SK-N-SH (cell line): Measurements from ENCODE around the gene RAD51B. TPM values are rescaled to one million over a fixed set of nuclear protein-coding genes. Genes with fewer than 3 reads are reported as not detected.

Source experiments
- CTCF ChIA-PET: fragments of 300-600, 350-600 bp; formaldehyde crosslinking; extraction: SDS; loops from one replicate; lab custom pipeline; 2021; lab: Yijun Ruan, JAX
- POLR2A ChIA-PET: fragments of 350-600 bp; sonication (Branson Sonifier 250); formaldehyde crosslinking; extraction: SDS; loops from one replicate; lab custom pipeline; 2020; ENCODE audit warnings: antibody characterized with exemption, inconsistent platforms; lab: Yijun Ruan, JAX
- DNase-seq: peaks from one replicate; pipeline ENCODE4 v3.0.0; 2012
- H2AFZ ChIP-seq: fragments of 200-600 bp; sonication (generic); 2 replicates; pipeline ENCODE4 v1.8.1; 2016; ENCODE audit warnings: antibody characterized with exemption, mild to moderate bottlenecking, low read depth
- H3F3A ChIP-seq: fragments of 200-600 bp; sonication (generic); replicated peaks from 2 replicates; pipeline ENCODE3; 2016; ENCODE audit warnings: antibody characterized with exemption, mild to moderate bottlenecking; ENCODE audit not compliant: insufficient read depth
- H3K27ac ChIP-seq, 2 experiments: fragments of 200-500 bp in 1 of 2; fragments of 200-600 bp in 1 of 2; sonication (Bioruptor generic) in 1 of 2; sonication (generic), shearing (Covaris generic) in 1 of 2; 2 replicates each; pipeline versions ENCODE4 v1.5.1 to v1.6.1; 2014 to 2016; ENCODE audit warnings: low read depth in 2 of 2, inconsistent platforms in 1 of 2, low read length in 1 of 2, mild to moderate bottlenecking in 1 of 2, mixed read lengths in 1 of 2
- H3K27me3 ChIP-seq: fragments of 200-600 bp; sonication (generic), shearing (Covaris generic); 2 replicates; pipeline ENCODE4 v1.6.1; 2016; ENCODE audit warnings: mixed run types; ENCODE audit not compliant: insufficient read depth
- H3K36me3 ChIP-seq, 2 experiments: fragments of 200-500 bp in 1 of 2; fragments of 200-600 bp in 1 of 2; sonication (Bioruptor generic) in 1 of 2; sonication (generic) in 1 of 2; replicated peaks in 1 of 2; 2 replicates each; pipeline versions ENCODE3 to v1.5.1; 2014 to 2016; ENCODE audit warnings: low read length in 1 of 2, mild to moderate bottlenecking in 1 of 2; ENCODE audit not compliant: insufficient read depth in 2 of 2, control insufficient read depth in 1 of 2
- H3K4me1 ChIP-seq, 2 experiments: fragments of 200-500 bp in 1 of 2; fragments of 200-600 bp in 1 of 2; sonication (Bioruptor generic) in 1 of 2; sonication (generic), shearing (Covaris generic) in 1 of 2; 2 replicates each; pipeline versions ENCODE4 v1.5.1 to v1.6.1; 2014 to 2016; ENCODE audit warnings: low read depth in 1 of 2, low read length in 1 of 2, mixed run types in 1 of 2; ENCODE audit not compliant: insufficient read depth in 2 of 2, control insufficient read depth in 1 of 2
- H3K4me2 ChIP-seq: fragments of 200-600 bp; sonication (generic), shearing (Covaris generic); 2 replicates; pipeline ENCODE4 v1.6.1; 2017; ENCODE audit warnings: mixed run types
- H3K4me3 ChIP-seq, 2 experiments: fragments of 200-500 bp in 1 of 2; fragments of 200-600 bp in 1 of 2; sonication (Bioruptor generic) in 1 of 2; sonication (generic), shearing (Covaris generic) in 1 of 2; 2 replicates each; pipeline versions ENCODE4 v1.5.1 to v1.8.1; 2014 to 2016; ENCODE audit warnings: low read depth in 2 of 2, inconsistent platforms in 1 of 2, low read length in 1 of 2, mild to moderate bottlenecking in 1 of 2, mixed read lengths in 1 of 2, moderate library complexity in 1 of 2
- H3K79me2 ChIP-seq: fragments of 200-600 bp; sonication (generic); 2 replicates; pipeline ENCODE4 v1.8.1; 2017; ENCODE audit warnings: mild to moderate bottlenecking; ENCODE audit not compliant: insufficient read depth
- H3K9ac ChIP-seq: fragments of 200-600 bp; sonication (generic); 2 replicates; pipeline ENCODE4 v1.6.1; 2017; ENCODE audit warnings: mixed run types
- H3K9me2 ChIP-seq: fragments of 200-600 bp; sonication (generic); 2 replicates; pipeline ENCODE4 v1.6.1; 2017; ENCODE audit warnings: mixed run types
- H3K9me3 ChIP-seq: fragments of 200-600 bp; sonication (generic); 2 replicates; pipeline ENCODE4 v1.6.1; 2017; ENCODE audit warnings: mixed run types, mild to moderate bottlenecking, moderate library complexity
- H4K20me1 ChIP-seq: fragments of 200-600 bp; sonication (generic); 2 replicates; pipeline ENCODE4 v1.6.1; 2017; ENCODE audit warnings: mild to moderate bottlenecking, mixed run types; ENCODE audit not compliant: insufficient read depth
- CTCF ChIP-seq: fragments of 200-600 bp; sonication (generic); IDR thresholded peaks from 2 replicates; pipeline ENCODE4 v1.6.1; 2017; ENCODE audit warnings: antibody characterized with exemption, mild to moderate bottlenecking, moderate library complexity
- EP300 ChIP-seq, 2 experiments: IDR thresholded peaks; 2 replicates each; pipeline versions ENCODE4 v1.4.0 to v1.6.1; 2012; ENCODE audit warnings: borderline replicate concordance in 1 of 2, low read depth in 1 of 2, low read length in 1 of 2
- EZH2phosphoT487 ChIP-seq: fragments of 200-600 bp; sonication (generic); IDR thresholded peaks from 2 replicates; pipeline ENCODE4 v1.6.1; 2017; ENCODE audit warnings: low read depth, mixed run types, mild to moderate bottlenecking, antibody characterized with exemption, moderate library complexity, borderline replicate concordance
- FOSL2 ChIP-seq: IDR thresholded peaks from 2 replicates; pipeline ENCODE4 v1.4.0; 2012; ENCODE audit warnings: low read depth, mild to moderate bottlenecking, moderate library complexity, borderline replicate concordance
- FOXJ3 ChIP-seq: sonication (generic); formaldehyde crosslinking; IDR thresholded peaks from 2 replicates; pipeline ENCODE4 v1.5.1; 2020; ENCODE audit warnings: mild to moderate bottlenecking, missing genetic modification reagents
- GABPA ChIP-seq: IDR thresholded peaks from 2 replicates; pipeline ENCODE4 v1.4.0; 2012; ENCODE audit warnings: low read depth, mild to moderate bottlenecking
- MAX ChIP-seq: IDR thresholded peaks from 2 replicates; pipeline ENCODE4 v1.4.0; 2012; ENCODE audit warnings: low read depth
- MXI1 ChIP-seq: IDR thresholded peaks from 2 replicates; pipeline ENCODE4 v1.6.1; 2012; ENCODE audit warnings: mild to moderate bottlenecking, low read depth, low read length, improper control_type of control experiment
- NFIC ChIP-seq: IDR thresholded peaks from 2 replicates; pipeline ENCODE4 v1.4.0; 2012; ENCODE audit warnings: borderline replicate concordance
- PBX3 ChIP-seq: IDR thresholded peaks from 2 replicates; pipeline ENCODE4; 2012
- RAD21 ChIP-seq: IDR thresholded peaks from 2 replicates; pipeline ENCODE4 v1.6.1; 2012; ENCODE audit warnings: mild to moderate bottlenecking, low read length
- RCOR1 ChIP-seq: fragments of 150-350 bp; IDR thresholded peaks from 2 replicates; pipeline ENCODE4 v1.6.1; 2017; ENCODE audit warnings: antibody characterized with exemption, low read length
- REST ChIP-seq: IDR thresholded peaks from 2 replicates; pipeline ENCODE4 v1.6.1; 2012; ENCODE audit warnings: mild to moderate bottlenecking, low read depth, low read length, moderate library complexity
- SIN3A ChIP-seq: IDR thresholded peaks from 2 replicates; pipeline ENCODE4 v1.6.1; 2012; ENCODE audit warnings: low read depth, mild to moderate bottlenecking, low read length, moderate library complexity, borderline replicate concordance
- USF2 ChIP-seq: fragments of 150-350 bp; IDR thresholded peaks from 2 replicates; pipeline ENCODE4 v1.6.1; 2017; ENCODE audit warnings: antibody characterized with exemption, low read length, low read depth, borderline replicate concordance
- YY1 ChIP-seq: IDR thresholded peaks from 2 replicates; pipeline ENCODE4 v1.4.0; 2012; ENCODE audit warnings: low read depth, mild to moderate bottlenecking
- WGBS: methylation state at CpG from one replicate; pipeline ENCODE4 v1.1.6; 2017; ENCODE audit warnings: low lambda C conversion rate; 5-methylcytosine and 5-hydroxymethylcytosine counted together
- polyA plus RNA-seq, 3 experiments: library from polyadenylated mRNA; depleted of rRNA; stranded (reverse); fragments of >200 nt; gene quantifications; 2 replicates each; pipeline ENCODE4 v1.2.3, GENCODE V29; 2012

The RAD51B gene
- polyA plus RNA-seq, 1 of the 3 experiments (the other 2 are of a cell fraction): 6.0 TPM

GRCh38 chr14:67806246-67806645 lies 13.3 kb upstream of the RAD51B start:
- DNase-seq: no peak
- WGBS: 80% methylated on average over 3 of the region's 3 CpGs
- no peak overlapping the region for H3K27ac ChIP-seq
- ChIA-PET CTCF (no interaction called here), POLR2A (interaction anchor here (2.5 kb wide), 1 partner anchor 10 kb away, joined by 7 read pairs; the partner anchor contains the start of gene ZFYVE26)
- TF ChIP-seq MXI1: no peak
- no peak for TF ChIP-seq EP300 (IDR thresholded peaks at IDR 0.05; ENCODE audit: borderline replicate concordance in 1 of 2, low read depth in 1 of 2, low read length in 1 of 2)
- TF ChIP-seq NFIC: no peak
- no peak for TF ChIP-seq MAX
- TF ChIP-seq RCOR1: no peak
- no peak for TF ChIP-seq PBX3
- TF ChIP-seq FOSL2: no peak
- TF ChIP-seq FOXJ3: no peak
- TF ChIP-seq EZH2phosphoT487: no peak
- no peak for TF ChIP-seq YY1
- no peak for TF ChIP-seq REST
- TF ChIP-seq CTCF: no peak
- no peak for TF ChIP-seq SIN3A
- no peak for TF ChIP-seq GABPA
- TF ChIP-seq USF2: no peak
- TF ChIP-seq RAD21: no peak
- H3K36me3 ChIP-seq: peaks cover 55 to 77% of the 10 kb centered on the region in 2 experiments
- H3K4me1 ChIP-seq: no peaks in the 10 kb centered on the region
- H3K9me3 ChIP-seq: no peaks in the 10 kb centered on the region
- H3K4me2 ChIP-seq: no peak overlapping the region
- no peak overlapping the region for H3K9ac ChIP-seq
- peaks cover 2% of the 10 kb centered on the region for H3F3A ChIP-seq
- no peaks in the 10 kb centered on the region for H3K27me3 ChIP-seq
- H3K79me2 ChIP-seq: peaks cover 1% of the 10 kb centered on the region; the same call in 1 of the 2 replicates
- no peak overlapping the region for H3K4me3 ChIP-seq
- no peaks in the 10 kb centered on the region for H4K20me1 ChIP-seq
- no peak overlapping the region for H2AFZ ChIP-seq
- no peaks in the 10 kb centered on the region for H3K9me2 ChIP-seq
